MCF 10A (cell line): Measurements from ENCODE around the gene SCRT2. TPM values are rescaled to one million over a fixed set of nuclear protein-coding genes. Genes with fewer than 3 reads are reported as not detected.

ENCODE experiments used
- BruUV-seq: library from RNA; stranded (reverse); fragments of 400-500 nt; replicated peaks from 2 replicates; lab custom pipeline; 2021; lab: Mats Ljungman, UMichigan
- CTCF ChIA-PET: fragments of 300-600 bp; sonication (Branson Sonifier 250); formaldehyde crosslinking; extraction: SDS; loops from one replicate; lab custom pipeline; 2021; ENCODE audit warnings: antibody characterized with exemption, inconsistent platforms; lab: Yijun Ruan, JAX
- POLR2A ChIA-PET: fragments of 300-600, 350-650 bp; sonication (Branson Sonifier 250); formaldehyde crosslinking; extraction: SDS; loops from one replicate; lab custom pipeline; 2020; ENCODE audit warnings: antibody characterized with exemption, inconsistent platforms; lab: Yijun Ruan, JAX
- DNase-seq: peaks from one replicate; pipeline ENCODE4 v3.0.0-alpha.2; 2018; ENCODE audit not compliant: unreplicated experiment
- H3K27ac Mint-ChIP-seq: one replicate; pipeline ENCODE4 v1.8.0; 2022; ENCODE audit warnings: mild to moderate bottlenecking, low read depth, mixed read lengths; ENCODE audit not compliant: unreplicated experiment
- H3K27me3 Mint-ChIP-seq: one replicate; pipeline ENCODE4 v1.8.0; 2022; ENCODE audit warnings: mixed read lengths; ENCODE audit not compliant: insufficient read depth, unreplicated experiment
- H3K36me3 Mint-ChIP-seq: one replicate; pipeline ENCODE4 v1.8.0; 2022; ENCODE audit warnings: mild to moderate bottlenecking, moderate library complexity, mixed read lengths; ENCODE audit not compliant: insufficient read depth, unreplicated experiment
- H3K4me1 Mint-ChIP-seq: one replicate; pipeline ENCODE4 v1.8.0; 2022; ENCODE audit warnings: mixed read lengths; ENCODE audit not compliant: insufficient read depth, unreplicated experiment
- H3K4me3 Mint-ChIP-seq: one replicate; pipeline ENCODE4 v1.8.0; 2022; ENCODE audit warnings: mild to moderate bottlenecking, moderate library complexity, mixed read lengths; ENCODE audit not compliant: unreplicated experiment
- H3K9me3 Mint-ChIP-seq: one replicate; pipeline ENCODE4 v1.8.0; 2022; ENCODE audit warnings: mixed read lengths; ENCODE audit not compliant: unreplicated experiment
- CTCF ChIP-seq: fragments of 200-600 bp; IDR thresholded peaks from one replicate; pipeline ENCODE4 v1.8.0; 2022; ENCODE audit warnings: antibody characterized with exemption, mild to moderate bottlenecking; ENCODE audit not compliant: unreplicated experiment
- intact Hi-C: fragments of 100-400 bp; cut with micrococcal nuclease; formaldehyde crosslinking; loops from 2 replicates; pipeline ENCODE4 v1.14.1; 2022
- total RNA-seq: library from RNA; stranded (reverse); gene quantifications from 2 replicates; pipeline ENCODE4 v1.2.3, GENCODE V29; 2022

SCRT2 gene
- total RNA-seq, 1 experiment from 2014 or later = not detected

GRCh38 chr20:651713-652614 is 23.6 kb downstream of the SCRT2 start:
- intact Hi-C loops = loop anchor here (2.0 kb wide), 1 partner anchor 87 kb away; no protein-coding TSS in a partner anchor
- no peaks in the 10 kb centered on the region for H3K27me3 Mint-ChIP-seq
- no peaks in the 10 kb centered on the region for H3K9me3 Mint-ChIP-seq
- no peak for DNase-seq
- peaks cover 31% of the 10 kb centered on the region for H3K36me3 Mint-ChIP-seq
- peak overlapping the region; percentile 89 for H3K4me3 Mint-ChIP-seq
- H3K4me1 Mint-ChIP-seq = peaks cover 20% of the 10 kb centered on the region
- ChIA-PET POLR2A (interaction anchor here (0.6 to 2.1 kb wide), 15 partner anchors 9 to 280 kb away, joined by 3 to 11 read pairs (median 3); partner anchors contain the start of gene CSNK2A1), CTCF (interaction anchor here (0.8 to 2.4 kb wide), 6 partner anchors 8 to 298 kb away, joined by 3 to 13 read pairs (median 4); no protein-coding TSS in a partner anchor)
- no peak for TF ChIP-seq CTCF
- peak overlapping the region; percentile 87 for H3K27ac Mint-ChIP-seq
- TSS peak; percentile 21 for BruUV-seq

- ChIA-PET CTCF (interaction anchor here (0.9 to 2.4 kb wide), 5 partner anchors 16 to 297 kb away, joined by 3 to 13 read pairs (median 4); no protein-coding TSS in a partner anchor), POLR2A (interaction anchor here (1.0 to 2.1 kb wide), 4 partner anchors 10 to 108 kb away, joined by 3 to 11 read pairs (median 4); partner anchors contain the start of gene CSNK2A1)
- no peaks in the 10 kb centered on the region for H3K9me3 Mint-ChIP-seq
- DNase-seq = no peak
- H3K27ac Mint-ChIP-seq = peak overlapping the region; percentile 87
- no peak for TF ChIP-seq CTCF
- H3K4me3 Mint-ChIP-seq = peak overlapping the region; percentile 89
- BruUV-seq = no TSS peak
- H3K27me3 Mint-ChIP-seq = no peaks in the 10 kb centered on the region
- peaks cover 36% of the 10 kb centered on the region for H3K36me3 Mint-ChIP-seq
- intact Hi-C loops = no loop called here
- H3K4me1 Mint-ChIP-seq = peaks cover 20% of the 10 kb centered on the region
These were observed 24.6 kb downstream of the SCRT2 start for GRCh38 chr20:650954-651353.

GRCh38 chr20:650281-650680 is 25.3 kb downstream of the SCRT2 start:
- H3K36me3 Mint-ChIP-seq = peaks cover 36% of the 10 kb centered on the region
- peak overlapping the region; percentile 56 for H3K27ac Mint-ChIP-seq
- peaks cover 20% of the 10 kb centered on the region for H3K4me1 Mint-ChIP-seq
- no peak for TF ChIP-seq CTCF
- ChIA-PET POLR2A (interaction anchor here (1.1 to 1.6 kb wide), 2 partner anchors 9 to 107 kb away, joined by 3 to 4 read pairs; partner anchors contain the start of gene CSNK2A1), CTCF (interaction anchor here (1.4 to 2.4 kb wide), 2 partner anchors 73 to 89 kb away, joined by 4 to 13 read pairs; no protein-coding TSS in a partner anchor)
- DNase-seq = no peak
- H3K27me3 Mint-ChIP-seq = no peaks in the 10 kb centered on the region
- peak overlapping the region; percentile 89 for H3K4me3 Mint-ChIP-seq
- no TSS peak for BruUV-seq
- no peaks in the 10 kb centered on the region for H3K9me3 Mint-ChIP-seq
- intact Hi-C loops = no loop called here

- CTCF ChIA-PET = interaction anchor here (0.7 to 5.8 kb wide), 9 partner anchors 12 to 104 kb away, joined by 4 to 69 read pairs (median 8); partner anchors contain the start of gene CSNK2A1
- Mint-ChIP-seq H3K9me3 (no peaks in the 10 kb centered on the region), H3K4me1 (peaks cover 20% of the 10 kb centered on the region), H3K27ac (no peak overlapping the region), H3K4me3 (no peak overlapping the region), H3K36me3 (peaks cover 42% of the 10 kb centered on the region), H3K27me3 (no peaks in the 10 kb centered on the region)
- intact Hi-C loops = no loop called here
- POLR2A ChIA-PET = interaction anchor here (0.6 to 1.2 kb wide), 2 partner anchors 80 to 92 kb away, joined by 3 to 4 read pairs; no protein-coding TSS in a partner anchor
- BruUV-seq = no TSS peak
- no peak for DNase-seq
- TF ChIP-seq CTCF = no peak
These were observed 28.1 kb downstream of the SCRT2 start for GRCh38 chr20:647479-648019.
